H1 (cell line): ENCODE data around the gene KIAA1671. TPM values are rescaled to one million over a fixed set of nuclear protein-coding genes. Genes with fewer than 3 reads are reported as not detected.

Source experiments
- CTCF ChIA-PET: fragments of 300-600 bp; sonication (Branson Sonifier 250); formaldehyde crosslinking; loops from one replicate; lab custom pipeline; 2021; ENCODE audit not compliant: partially characterized antibody; lab: Charles Lee
- POLR2A ChIA-PET: fragments of 300-600 bp; sonication (Branson Sonifier 250); formaldehyde crosslinking; loops from one replicate; lab custom pipeline; 2021; ENCODE audit warnings: inconsistent platforms; ENCODE audit not compliant: partially characterized antibody; lab: Charles Lee
- DNase-seq, 2 experiments: peaks; one replicate each; pipeline versions ENCODE4 v3.0.0 to v3.0.0-alpha.2; 2010 to 2022; ENCODE audit warnings: low spot score in 2 of 2, low read depth in 1 of 2, mixed read lengths in 1 of 2
- FAIRE-seq: peaks from 2 replicates; lab custom pipeline; 2011; peaks lifted over from hg19 to GRCh38; lab: Jason Lieb, UNC
- H2AFZ ChIP-seq: 2 replicates; pipeline ENCODE4 v1.8.1; 2012; ENCODE audit warnings: low read length, inconsistent platforms
- H2AK5ac ChIP-seq: 2 replicates; pipeline ENCODE4 v1.6.1; 2013; ENCODE audit warnings: low read depth, low read length
- H2BK120ac ChIP-seq: replicated peaks from 2 replicates; pipeline ENCODE3; 2013; ENCODE audit warnings: low read depth, low read length, inconsistent platforms
- H2BK12ac ChIP-seq: 2 replicates; pipeline ENCODE4 v1.6.1; 2013; ENCODE audit warnings: low read depth, low read length
- H2BK15ac ChIP-seq: 2 replicates; pipeline ENCODE4 v1.6.1; 2013; ENCODE audit warnings: low read length
- H2BK20ac ChIP-seq: 2 replicates; pipeline ENCODE4 v1.6.1; 2013; ENCODE audit warnings: low read length
- H2BK5ac ChIP-seq: 2 replicates; pipeline ENCODE4 v1.6.1; 2013; ENCODE audit warnings: low read depth, low read length
- H3K14ac ChIP-seq: 2 replicates; pipeline ENCODE4 v1.6.1; 2013; ENCODE audit warnings: inconsistent platforms; ENCODE audit not compliant: insufficient read length
- H3K18ac ChIP-seq: 2 replicates; pipeline ENCODE4 v1.6.1; 2013; ENCODE audit warnings: low read length; ENCODE audit errors: extremely low read depth
- H3K23ac ChIP-seq: 2 replicates; pipeline ENCODE4 v1.6.1; 2013; ENCODE audit warnings: inconsistent platforms; ENCODE audit not compliant: insufficient read length
- H3K23me2 ChIP-seq: 2 replicates; pipeline ENCODE4 v1.6.1; 2013; ENCODE audit warnings: low read depth, low read length
- H3K27ac ChIP-seq: 2 replicates; pipeline ENCODE4 v1.6.1; 2011; ENCODE audit warnings: low read depth, low read length, inconsistent platforms
- H3K27me3 ChIP-seq, 4 experiments: replicated peaks in 1 of 4; 1 replicate in 1 of 4; 2 replicates in 3 of 4; pipeline versions ENCODE4 v1.6.1 to v1.8.1; 2011 to 2013; ENCODE audit warnings: low read length in 3 of 4, mild to moderate bottlenecking in 3 of 4, inconsistent platforms in 2 of 4, mixed read lengths in 2 of 4, moderate library complexity in 1 of 4; ENCODE audit not compliant: control insufficient read depth in 3 of 4, insufficient read depth in 3 of 4; ENCODE audit errors: extremely low read depth in 1 of 4
- H3K36me3 ChIP-seq, 4 experiments: 2 replicates each; pipeline versions ENCODE4 v1.6.1 to v1.8.1; 2011 to 2013; ENCODE audit warnings: mild to moderate bottlenecking in 4 of 4, low read length in 3 of 4, moderate library complexity in 2 of 4, control low read depth in 1 of 4, inconsistent platforms in 1 of 4; ENCODE audit not compliant: insufficient read depth in 4 of 4, control insufficient read depth in 2 of 4
- H3K4ac ChIP-seq: replicated peaks from 2 replicates; pipeline ENCODE3; 2013; ENCODE audit warnings: low read length, low read depth, mixed read lengths, inconsistent platforms; ENCODE audit not compliant: insufficient read length
- H3K4me1 ChIP-seq, 4 experiments: replicated peaks in 1 of 4; 1 replicate in 1 of 4; 2 replicates in 3 of 4; pipeline versions ENCODE4 v1.6.1 to v1.8.1; 2011 to 2013; ENCODE audit warnings: low read length in 3 of 4, inconsistent platforms in 2 of 4, mixed read lengths in 1 of 4; ENCODE audit not compliant: insufficient read depth in 4 of 4, control insufficient read depth in 3 of 4
- H3K4me2 ChIP-seq, 2 experiments: 2 replicates each; pipeline versions ENCODE4 v1.6.1 to v1.8.1; 2011 to 2013; ENCODE audit warnings: low read depth in 2 of 2, low read length in 2 of 2, control low read depth in 1 of 2, inconsistent platforms in 1 of 2, mild to moderate bottlenecking in 1 of 2; ENCODE audit not compliant: insufficient read depth in 1 of 2
- H3K4me3 ChIP-seq, 4 experiments: fragments of 200-600, 300-600 bp in 1 of 4; sonication (generic), shearing (Covaris generic), sonication (Bioruptor Twin) in 1 of 4; 2 replicates each; pipeline versions ENCODE4 v1.5.1 to v1.8.1; 2011 to 2016; ENCODE audit warnings: low read length in 4 of 4, low read depth in 3 of 4, control low read depth in 2 of 4, inconsistent platforms in 2 of 4, mild to moderate bottlenecking in 2 of 4, mixed read lengths in 1 of 4, moderate library complexity in 1 of 4; ENCODE audit not compliant: insufficient read depth in 2 of 4; ENCODE audit errors: extremely low read depth in 1 of 4
- H3K56ac ChIP-seq: replicated peaks from 2 replicates; pipeline ENCODE3; 2013; ENCODE audit warnings: low read depth, mild to moderate bottlenecking, mixed read lengths, low read length, inconsistent platforms; ENCODE audit not compliant: insufficient read length
- H3K79me1 ChIP-seq: 2 replicates; pipeline ENCODE4 v1.6.1; 2013; ENCODE audit warnings: low read depth, low read length, control low read depth
- H3K79me2 ChIP-seq, 2 experiments: 2 replicates each; pipeline versions ENCODE4 v1.6.1 to v1.8.1; 2012 to 2013; ENCODE audit warnings: low read length in 2 of 2, mild to moderate bottlenecking in 2 of 2, inconsistent platforms in 1 of 2; ENCODE audit not compliant: insufficient read depth in 2 of 2, control insufficient read depth in 1 of 2
- H3K9ac ChIP-seq, 4 experiments: replicated peaks in 1 of 4; 1 replicate in 1 of 4; 2 replicates in 3 of 4; pipeline versions ENCODE4 v1.6.1 to v1.8.1; 2011 to 2013; ENCODE audit warnings: low read depth in 3 of 4, low read length in 3 of 4, control low read depth in 2 of 4, mild to moderate bottlenecking in 2 of 4, moderate library complexity in 2 of 4, inconsistent platforms in 1 of 4; ENCODE audit errors: extremely low read depth in 1 of 4
- H3K9me3 ChIP-seq, 2 experiments: 2 replicates each; pipeline versions ENCODE4 v1.6.1 to v1.8.1; 2012 to 2013; ENCODE audit warnings: mild to moderate bottlenecking in 2 of 2, moderate library complexity in 2 of 2, control low read depth in 1 of 2, inconsistent platforms in 1 of 2, low read depth in 1 of 2, low read length in 1 of 2, mixed read lengths in 1 of 2; ENCODE audit not compliant: insufficient read depth in 2 of 2
- H4K20me1 ChIP-seq, 2 experiments: replicated peaks in 1 of 2; 2 replicates each; pipeline versions ENCODE3 to v1.8.1; 2011 to 2013; ENCODE audit warnings: inconsistent platforms in 2 of 2, low read length in 2 of 2, mild to moderate bottlenecking in 1 of 2; ENCODE audit not compliant: insufficient read depth in 2 of 2, control insufficient read depth in 1 of 2
- H4K5ac ChIP-seq: 2 replicates; pipeline ENCODE4 v1.6.1; 2013; ENCODE audit warnings: low read length, low read depth, mixed read lengths, inconsistent platforms; ENCODE audit not compliant: insufficient read length
- H4K8ac ChIP-seq: 2 replicates; pipeline ENCODE4 v1.8.0; 2013; ENCODE audit warnings: mild to moderate bottlenecking, moderate library complexity, low read length, inconsistent platforms; ENCODE audit not compliant: insufficient read depth; ENCODE audit errors: extremely low read depth
- H4K91ac ChIP-seq: replicated peaks from 2 replicates; pipeline ENCODE3; 2013; ENCODE audit warnings: low read length, mixed read lengths, inconsistent platforms; ENCODE audit not compliant: insufficient read length
- BCL11A ChIP-seq, 2 experiments: IDR thresholded peaks; one replicate each; pipeline ENCODE4 v1.6.1; 2011; ENCODE audit warnings: low read depth in 2 of 2, low read length in 2 of 2, mild to moderate bottlenecking in 2 of 2
- EP300 ChIP-seq, 2 experiments: IDR thresholded peaks; 1 replicate in 1 of 2; 2 replicates in 1 of 2; pipeline ENCODE4 v1.6.1; 2011 to 2012; ENCODE audit warnings: low read depth in 2 of 2, low read length in 2 of 2, mild to moderate bottlenecking in 2 of 2, borderline replicate concordance in 1 of 2, inconsistent platforms in 1 of 2, moderate library complexity in 1 of 2
- WGBS, 2 experiments: shearing (Covaris generic) in 1 of 2; methylation state at CpG; one replicate each; pipeline versions ENCODE4 v1.1.6 to v1.1.7; 2013 to 2015; ENCODE audit warnings: low lambda C conversion rate in 2 of 2, mixed read lengths in 2 of 2, inconsistent platforms in 1 of 2, low coverage in 1 of 2, missing lambda C conversion rate in 1 of 2; ENCODE audit not compliant: insufficient replicate concordance in 2 of 2, insufficient coverage in 1 of 2, insufficient read length in 1 of 2; ENCODE audit errors: extremely low coverage in 1 of 2, missing lambda C conversion rate in 1 of 2; 5-methylcytosine and 5-hydroxymethylcytosine counted together
- polyA plus RNA-seq, 7 experiments: library from polyadenylated mRNA; depleted of rRNA in 3 of 7; stranded (reverse) in 5 of 7; unstranded in 2 of 7; fragments of >200 nt in 5 of 7; fragments of 200-250 nt in 2 of 7; gene quantifications; 1 replicate in 5 of 7; 2 replicates in 1 of 7; 4 replicates in 1 of 7; pipeline versions ENCODE4 v1.2.1 to v1.2.3, GENCODE V29; 2011 to 2013; ENCODE audit warnings: missing spikeins in 2 of 7, mixed read lengths in 2 of 7
- total RNA-seq: library from RNA; stranded (reverse); fragmentation: NEBNext Ultra II Directional; extraction: Animal tissue kit (Norgen Biotek cat#: 25700); gene quantifications from 2 replicates; pipeline ENCODE4 v1.2.1, GENCODE V29; 2021

The KIAA1671 gene
- total and polyA plus RNA-seq, 2 of the 8 experiments (the other 6 are each of a cell fraction or from before 2014, with no cell fraction given), result 6.4 to 23.9 TPM

DNA sequence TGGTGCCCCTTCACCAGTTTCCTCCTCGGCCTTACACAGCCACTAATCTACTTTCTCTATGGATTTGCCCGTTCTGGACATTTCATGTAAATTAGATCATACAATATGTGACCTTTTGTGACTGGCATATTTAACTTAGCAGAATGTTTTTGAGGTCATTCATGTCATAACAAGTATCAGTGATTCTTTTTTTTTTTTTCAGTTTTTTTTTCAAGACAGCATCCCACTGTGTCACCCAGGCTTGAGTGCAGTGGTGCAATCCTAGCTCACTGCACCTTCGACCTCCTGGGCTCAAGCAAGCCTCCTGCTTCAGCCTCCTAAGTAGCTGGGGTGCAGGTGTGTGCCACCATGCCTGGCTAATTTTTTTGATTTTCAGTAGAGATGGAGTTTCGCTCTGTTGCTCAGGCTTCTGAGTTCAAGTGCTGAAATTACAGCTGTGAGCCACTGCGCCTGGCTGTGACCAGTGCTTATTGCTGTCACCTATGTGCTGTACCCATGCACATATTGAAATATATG is 22.7 kb downstream of the KIAA1671 start:
- Histone ChIP-seq H3K23ac (no peak overlapping the region), H3K27ac (no peak overlapping the region), H3K18ac (no peak overlapping the region), H2AK5ac (no peak overlapping the region), H3K23me2 (no peaks in the 10 kb centered on the region), H3K4me2 (no peak overlapping the region), H2BK15ac (no peak overlapping the region), H3K36me3 (no peaks in the 10 kb centered on the region), H4K8ac (no peak overlapping the region), H2BK5ac (no peak overlapping the region), H3K56ac (no peak overlapping the region), H4K20me1 (peaks cover 0 to 2% of the 10 kb centered on the region in 2 experiments), H3K79me1 (peaks cover 7% of the 10 kb centered on the region; the same call in 1 of the 2 replicates), H3K79me2 (peaks cover 0 to 14% of the 10 kb centered on the region in 2 experiments; a peak in 2 of 4 replicates), H3K14ac (no peak overlapping the region), H3K27me3 (no peaks in the 10 kb centered on the region), H4K91ac (no peak overlapping the region), H2BK120ac (no peak overlapping the region), H3K9me3 (no peaks in the 10 kb centered on the region), H2BK20ac (no peak overlapping the region), H3K9ac (no peak overlapping the region), H4K5ac (no peak overlapping the region), H3K4me1 (peaks cover 6 to 25% (median 15%) of the 10 kb centered on the region in 4 experiments), H2BK12ac (0 out of 2 replicates have a peak overlapping the region, but pooled peaks have one; percentile 31), H3K4ac (no peak overlapping the region), H2AFZ (no peak overlapping the region), H3K4me3 (no peak overlapping the region)
- DNase-seq, result no peak
- no peak for FAIRE-seq
- WGBS, 2 experiments, result 98% methylated on average over 5 of the region's 5 CpGs; no CpG with 5 or more reads in 1 of the 2 experiments
- ChIA-PET POLR2A (interaction anchor here (1.1 kb wide), 1 partner anchor 7 kb away, joined by 3 read pairs; no protein-coding TSS in a partner anchor), CTCF (interaction anchor here (1.0 to 1.4 kb wide), 2 partner anchors 74 to 93 kb away, joined by 3 to 5 read pairs; no protein-coding TSS in a partner anchor)
- TF ChIP-seq BCL11A (IDR thresholded peaks at IDR 0.05; ENCODE audit: low read depth in 2 of 2, low read length in 2 of 2), result no peak
- no peak for TF ChIP-seq EP300 (IDR thresholded peaks at IDR 0.05; ENCODE audit: borderline replicate concordance in 1 of 2, low read depth in 2 of 2, low read length in 2 of 2)
